RKO (cell line): ENCODE measurements around the gene OPRL1.

ENCODE experiments used
- DNase-seq: peaks from one replicate; pipeline ENCODE4 v3.0.0-alpha.2; 2016; ENCODE audit warnings: low spot score

Gene OPRL1

GRCh38 chr20:64056889-64057627 is 22.8 kb upstream of the OPRL1 start:
- no peak for DNase-seq

- peak; percentile 40 for DNase-seq
Measured at GRCh38 chr20:64057628-64058498, 22.0 kb upstream of the OPRL1 start.

- peak; percentile 45 for DNase-seq
Measured at GRCh38 chr20:64058536-64058935, 21.3 kb upstream of the OPRL1 start.

GRCh38 chr20:64062276-64062595 is 17.6 kb upstream of the OPRL1 start:
- no peak for DNase-seq

GRCh38 chr20:64062596-64063388 is 17.1 kb upstream of the OPRL1 start, which contains the start of gene TCEA2:
TSS of gene TCEA2 (plus strand) at chr20:64063198. CDS start at chr20:64063313, 115 bp downstream.
- DNase-seq, result no peak

GRCh38 chr20:64063389-64064144 is 16.3 kb upstream of the OPRL1 start:
- DNase-seq, result no peak

GRCh38 chr20:64064145-64064698 is 15.7 kb upstream of the OPRL1 start:
- no peak for DNase-seq

GRCh38 chr20:64065062-64065973 is 14.6 kb upstream of the OPRL1 start:
- no peak for DNase-seq

- no peak for DNase-seq
Measured at GRCh38 chr20:64065974-64066343, 13.9 kb upstream of the OPRL1 start.

GRCh38 chr20:64067005-64067632 is 12.8 kb upstream of the OPRL1 start:
- DNase-seq, result no peak

GRCh38 chr20:64067733-64068307 is 12.1 kb upstream of the OPRL1 start:
- no peak for DNase-seq

- DNase-seq, result no peak
Measured at GRCh38 chr20:64068386-64069208, 11.3 kb upstream of the OPRL1 start.

- no peak for DNase-seq
Measured at GRCh38 chr20:64069209-64069613, 10.7 kb upstream of the OPRL1 start.

GRCh38 chr20:64069614-64070243 is 10.2 kb upstream of the OPRL1 start:
- peak; percentile 45 for DNase-seq

GRCh38 chr20:64070244-64070993 is 9.5 kb upstream of the OPRL1 start:
- no peak for DNase-seq

- no peak for DNase-seq
Measured at GRCh38 chr20:64071341-64072332, 8.2 kb upstream of the OPRL1 start.
